HG02610 (cell line): Measurements from ENCODE around the gene TP53INP2.
"Not testable (repeated sequence)": the region's sequence is repeated elsewhere in the genome, so short reads cannot be mapped to it uniquely, and the experiment has no call there.

ENCODE experiments used
- ATAC-seq: cut with Tn5 transposase; IDR thresholded peaks from one replicate; pipeline ENCODE4 v1.9.1; 2021; ENCODE audit warnings: mild to moderate bottlenecking, moderate library complexity; ENCODE audit not compliant: unreplicated experiment

The TP53INP2 gene

DNA sequence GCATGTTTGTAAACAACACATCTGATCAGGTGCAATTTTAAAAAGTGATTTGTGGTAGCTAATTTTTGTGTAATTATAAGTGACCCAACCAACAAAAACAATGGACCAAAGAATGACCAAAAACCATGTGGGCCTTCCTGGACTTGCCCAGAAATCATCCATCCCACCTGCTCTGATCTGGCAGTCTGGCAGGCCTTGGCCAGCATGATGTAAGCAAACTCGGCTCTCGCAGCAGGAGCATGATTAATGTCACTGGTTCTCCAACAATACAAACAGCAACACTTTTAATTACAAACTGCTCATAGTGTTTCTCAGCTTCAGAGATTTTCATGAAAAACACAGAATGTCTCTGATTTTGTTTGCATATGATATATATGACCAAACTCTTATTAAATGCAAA, 16.1 kb downstream of the TP53INP2 start:
- ATAC-seq: no peak

DNA sequence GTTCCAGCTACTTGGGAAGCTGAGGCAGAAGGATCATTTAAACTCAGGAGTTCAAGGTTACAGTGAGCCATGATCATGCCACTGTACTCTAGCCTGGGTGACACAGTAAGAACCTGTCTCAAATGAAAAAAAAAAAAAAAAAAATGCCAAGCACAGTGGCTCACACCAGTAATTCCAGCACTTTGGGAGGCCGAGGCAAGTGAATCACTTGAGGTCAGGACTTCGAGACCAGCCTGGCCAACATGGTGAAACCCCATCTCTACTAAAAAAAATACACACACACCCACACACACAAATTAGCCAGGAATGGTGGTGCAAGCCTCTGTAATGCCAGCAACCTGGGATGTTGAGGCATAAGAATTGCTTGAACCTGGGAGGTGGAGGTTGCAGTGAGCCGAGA, 18.4 kb downstream of the TP53INP2 start:
- not testable (repeated sequence) for ATAC-seq

DNA sequence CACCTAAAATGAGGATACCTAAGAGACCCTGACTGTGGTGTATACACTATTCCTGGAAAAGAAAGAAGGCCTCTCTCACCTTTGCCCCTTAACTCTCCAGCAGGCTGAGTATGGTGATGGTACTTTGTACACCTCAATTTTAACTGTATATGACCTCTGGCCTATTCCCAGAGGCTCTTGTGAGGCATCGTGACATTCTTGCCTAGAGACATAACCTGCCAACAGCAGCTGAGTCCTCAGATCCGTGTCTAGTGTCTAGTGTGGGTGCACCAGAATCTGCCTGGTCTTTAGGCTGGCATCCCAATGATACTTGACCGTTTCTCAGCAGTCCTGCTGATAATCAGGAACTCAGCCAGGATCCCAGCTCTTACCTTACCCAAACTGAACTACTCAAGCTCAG, 20.0 kb downstream of the TP53INP2 start:
- ATAC-seq: no peak

DNA sequence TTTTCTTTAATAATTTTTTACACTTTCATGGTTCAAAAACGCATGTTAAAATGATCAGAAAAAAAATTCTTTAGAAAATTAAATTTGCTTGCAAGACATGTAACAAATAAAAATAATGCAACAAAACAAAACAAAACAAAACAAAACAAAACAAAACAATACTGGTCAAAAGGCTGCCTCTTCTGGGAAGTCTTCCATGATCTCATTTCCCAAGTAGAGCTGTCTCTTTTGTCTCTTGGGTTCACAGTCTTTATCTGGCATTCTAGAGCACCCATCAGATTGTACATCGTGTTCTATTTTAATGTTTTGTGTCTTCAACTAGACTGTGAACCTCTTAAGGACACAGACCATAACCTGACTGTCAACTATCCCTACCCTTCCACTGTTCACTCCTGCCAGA, 25.3 kb downstream of the TP53INP2 start:
- no peak for ATAC-seq

DNA sequence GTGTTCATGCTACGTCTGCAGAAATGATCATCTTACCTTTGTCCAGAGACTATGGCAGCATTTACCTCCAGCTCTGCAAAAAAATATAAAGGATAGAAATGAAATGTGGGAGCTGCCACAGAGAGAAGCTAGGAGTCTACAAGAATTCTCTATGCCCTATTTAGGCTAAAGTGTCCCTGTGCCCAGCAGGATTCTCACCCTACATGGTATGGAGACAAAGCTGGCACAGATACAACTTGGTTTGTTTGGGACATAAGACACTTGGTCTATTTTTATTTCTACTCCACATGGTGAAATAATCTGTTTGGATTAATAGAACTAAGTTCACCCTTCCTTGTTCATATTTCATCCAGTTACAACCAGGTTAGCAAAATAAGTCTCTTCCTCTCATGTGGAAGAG, 28.4 kb downstream of the TP53INP2 start:
- no peak for ATAC-seq

DNA sequence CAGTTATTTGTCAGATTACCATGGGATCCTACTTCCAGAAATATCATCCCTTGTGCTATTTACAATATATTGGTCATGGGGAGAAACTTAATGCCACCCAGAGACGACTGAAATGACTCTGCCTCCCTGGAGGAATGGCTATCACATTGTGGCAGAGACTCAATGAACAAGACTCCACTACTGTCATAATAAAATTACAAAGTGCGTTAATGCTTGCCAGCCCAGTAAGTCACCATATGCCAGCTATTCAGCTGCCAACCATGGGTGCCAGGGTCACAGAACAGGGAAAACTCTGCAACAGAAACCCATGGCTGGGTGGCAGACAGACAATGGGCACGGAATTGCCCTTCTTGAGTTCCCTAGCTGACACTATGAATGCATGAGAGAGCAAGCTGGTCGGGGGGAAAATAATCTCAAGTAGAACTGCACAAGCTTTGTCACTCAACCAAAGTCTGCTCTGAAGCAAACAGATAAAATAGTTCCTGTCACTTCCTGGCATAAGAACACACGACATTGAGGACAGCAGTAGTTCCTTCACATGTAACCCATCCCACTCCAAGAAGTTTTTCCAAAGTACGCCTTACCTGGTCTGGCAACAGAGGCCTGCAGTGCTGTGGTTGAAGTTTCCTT, 32.1 kb downstream of the TP53INP2 start:
- ATAC-seq: no peak

DNA sequence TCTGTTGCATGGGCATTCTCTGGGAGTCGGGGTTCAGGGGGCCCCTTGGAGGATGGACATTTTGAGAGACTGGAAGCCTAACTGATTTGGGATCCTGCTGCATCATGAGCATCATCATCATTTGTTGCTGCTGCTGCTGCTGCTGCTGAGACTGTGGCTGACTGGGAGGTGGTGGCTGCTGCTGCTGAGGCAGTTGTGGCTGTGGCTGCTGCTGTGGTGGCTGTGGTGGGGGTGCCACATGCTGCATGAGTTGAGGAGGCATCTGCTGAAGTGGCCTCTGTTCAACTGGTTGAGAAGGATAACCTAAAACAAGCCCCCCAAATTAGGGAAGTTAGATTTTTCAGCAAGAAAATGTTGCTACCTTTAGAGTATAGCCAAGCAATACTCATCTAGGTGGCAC, 38.9 kb downstream of the TP53INP2 start:
- ATAC-seq: no peak

DNA sequence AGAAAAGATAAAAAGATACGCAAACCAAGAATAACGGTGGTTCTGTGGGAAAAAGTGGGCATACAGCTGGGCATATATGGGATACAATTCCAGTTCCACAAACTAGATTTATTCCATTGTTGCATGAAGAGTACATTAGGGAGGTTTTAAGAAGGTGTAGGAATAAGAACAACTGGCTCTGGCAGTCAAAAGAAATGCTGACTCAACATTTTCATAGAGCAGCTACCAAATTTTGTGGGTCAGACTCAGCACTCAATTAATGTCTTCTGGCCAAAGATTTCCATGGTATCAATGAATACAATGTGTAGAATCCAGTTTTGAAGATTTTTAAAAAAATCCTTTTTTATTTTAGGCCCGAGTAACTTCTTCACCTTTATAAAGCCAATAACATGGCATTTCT, 40.2 kb downstream of the TP53INP2 start:
- no peak for ATAC-seq

DNA sequence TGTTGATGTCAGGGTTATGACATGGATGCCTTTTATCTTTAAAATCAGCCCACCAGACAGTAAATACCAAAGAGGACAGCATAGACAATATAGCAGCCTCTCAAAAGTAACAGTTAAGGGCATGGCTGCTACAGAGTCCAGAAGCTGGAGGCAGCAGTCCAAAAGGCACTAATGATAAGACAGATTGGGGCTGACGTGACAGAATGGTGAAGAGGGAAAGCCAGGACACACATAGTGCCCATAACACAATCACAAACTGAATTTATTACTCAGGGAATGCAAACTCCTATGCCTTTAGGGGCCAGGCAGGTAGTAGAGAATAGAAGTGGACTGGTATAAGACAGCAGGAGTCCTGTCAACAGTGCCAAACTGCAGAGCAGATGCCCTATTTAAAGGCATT, 40.7 kb downstream of the TP53INP2 start:
- ATAC-seq: no peak

DNA sequence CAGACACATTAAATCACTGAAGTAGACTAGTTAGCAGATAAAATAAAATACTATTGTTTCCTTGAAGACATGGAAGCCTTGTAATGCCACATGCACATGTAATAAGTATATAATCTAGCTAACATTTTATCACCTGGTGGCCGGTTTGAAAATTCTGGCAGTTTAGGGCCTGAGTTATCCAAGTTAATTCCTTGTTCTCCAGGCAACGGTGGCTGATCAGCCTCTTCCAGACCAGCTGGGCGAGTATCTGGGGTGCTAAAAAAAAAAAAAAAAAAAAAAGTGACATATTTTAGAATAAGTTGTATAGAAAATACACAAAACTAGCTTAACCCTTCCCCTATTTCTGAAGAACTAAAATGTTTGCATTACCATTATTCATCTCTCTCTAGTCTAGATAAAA, 42.5 kb downstream of the TP53INP2 start:
- no peak for ATAC-seq

DNA sequence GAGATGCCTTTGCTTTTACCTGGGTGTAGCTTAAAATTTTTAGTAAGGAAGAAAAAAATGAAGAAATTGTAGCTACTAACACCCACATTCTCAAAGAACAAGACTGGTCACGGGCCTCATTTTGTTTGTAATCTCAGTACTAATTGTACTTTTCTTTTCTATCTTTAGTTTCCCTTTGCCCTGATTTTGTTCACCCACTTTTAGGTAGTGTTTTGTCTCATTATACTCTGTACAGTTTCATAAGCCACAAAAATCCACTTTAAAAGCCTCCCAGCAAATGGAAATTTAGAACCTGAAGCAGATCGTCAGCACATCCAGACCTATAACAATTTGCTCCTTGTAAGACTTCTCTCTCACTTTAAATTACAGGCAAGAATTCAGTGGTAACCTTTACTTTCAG, 43.3 kb downstream of the TP53INP2 start:
- ATAC-seq: no peak

DNA sequence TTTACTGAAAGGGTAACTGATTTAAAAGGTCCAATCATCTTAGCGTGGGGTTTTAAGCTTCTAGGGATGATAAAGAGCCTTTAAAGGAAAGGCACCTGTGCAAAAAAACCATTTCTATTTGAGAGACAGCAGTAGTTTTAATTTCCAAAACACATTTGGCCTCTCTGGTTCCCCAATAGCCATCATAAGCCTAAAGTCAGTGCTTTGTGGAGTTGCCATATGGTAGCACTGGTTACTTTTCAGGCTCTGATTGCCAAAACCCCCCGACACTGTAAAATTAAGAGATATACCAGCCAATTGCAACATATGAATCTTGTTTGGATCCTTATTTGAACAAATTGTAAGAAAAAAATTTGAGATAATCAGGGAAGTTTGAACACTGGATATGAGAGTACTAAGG, 44.6 kb downstream of the TP53INP2 start:
- ATAC-seq: no peak

DNA sequence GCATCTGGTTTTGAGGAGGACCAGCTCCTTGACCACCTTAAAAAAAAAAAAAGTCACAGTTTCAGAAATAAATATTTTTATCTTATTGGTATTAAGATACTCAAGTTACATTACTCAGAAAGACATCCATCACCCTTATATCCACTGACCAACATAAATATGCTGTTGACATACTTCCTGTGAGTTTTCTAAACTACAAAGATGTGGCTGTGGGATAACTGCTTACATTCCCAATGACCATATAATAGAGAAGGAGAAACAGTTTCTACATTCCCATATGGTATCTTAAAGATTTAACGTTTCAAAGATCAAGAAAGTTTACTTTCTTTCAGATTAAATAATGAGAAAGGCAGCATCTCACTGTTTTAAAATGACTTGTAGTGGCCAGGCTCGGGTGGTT, 46.3 kb downstream of the TP53INP2 start:
- ATAC-seq: no peak

DNA sequence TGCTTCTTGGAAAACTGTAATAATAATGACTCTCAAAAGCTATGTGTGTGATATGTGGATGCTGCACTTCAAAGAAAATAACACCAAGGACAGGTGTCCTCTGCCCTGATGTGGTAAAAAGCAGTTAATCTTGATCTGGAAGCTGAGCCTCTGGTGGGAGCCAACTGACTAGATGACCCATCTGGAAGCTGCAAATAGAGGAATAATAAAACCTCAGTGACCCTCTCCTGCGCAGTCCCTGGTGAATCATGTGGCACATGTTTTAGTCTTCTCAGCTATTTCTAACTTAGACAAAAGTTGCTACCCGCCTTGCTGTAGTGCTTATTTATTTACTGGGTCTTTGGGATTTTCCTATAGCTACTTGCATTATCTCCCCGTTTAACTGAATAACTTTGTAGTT, 47.3 kb downstream of the TP53INP2 start:
- no peak for ATAC-seq

DNA sequence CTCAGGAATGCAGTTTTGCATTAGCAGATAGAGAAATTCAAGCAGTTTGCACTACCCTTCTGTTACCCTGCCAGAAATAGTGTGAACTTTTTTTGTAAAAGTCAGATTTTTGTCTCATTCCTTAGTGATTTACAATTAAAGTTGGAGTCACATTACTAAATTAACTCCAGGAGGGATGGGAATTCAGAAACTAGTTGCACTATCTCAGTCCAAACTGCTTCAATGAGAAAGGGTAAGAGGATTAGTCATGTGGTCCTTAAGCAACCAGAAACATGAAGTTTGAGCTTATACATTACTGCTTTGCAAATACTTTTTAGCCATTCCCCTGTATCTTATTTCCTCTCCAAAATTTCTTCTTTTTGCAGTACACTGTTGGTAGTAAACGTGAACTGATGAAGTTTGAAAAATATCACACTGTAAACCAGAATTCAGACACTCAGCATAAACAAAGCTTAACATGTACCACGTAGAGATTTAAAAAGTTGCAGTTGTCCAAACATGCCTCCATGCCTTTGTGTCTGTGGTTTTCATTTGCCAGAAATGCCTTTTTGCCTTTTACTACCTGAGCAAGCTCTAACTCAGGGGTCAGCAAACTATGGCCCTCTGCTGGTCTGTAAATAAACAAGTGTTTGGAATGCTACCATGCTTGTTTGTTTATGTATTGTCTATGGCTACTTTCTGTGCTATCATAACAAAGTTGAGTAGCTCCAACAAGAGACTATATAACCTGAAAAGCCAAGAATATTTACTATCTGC, 49.7 kb downstream of the TP53INP2 start:
- ATAC-seq: no peak

DNA sequence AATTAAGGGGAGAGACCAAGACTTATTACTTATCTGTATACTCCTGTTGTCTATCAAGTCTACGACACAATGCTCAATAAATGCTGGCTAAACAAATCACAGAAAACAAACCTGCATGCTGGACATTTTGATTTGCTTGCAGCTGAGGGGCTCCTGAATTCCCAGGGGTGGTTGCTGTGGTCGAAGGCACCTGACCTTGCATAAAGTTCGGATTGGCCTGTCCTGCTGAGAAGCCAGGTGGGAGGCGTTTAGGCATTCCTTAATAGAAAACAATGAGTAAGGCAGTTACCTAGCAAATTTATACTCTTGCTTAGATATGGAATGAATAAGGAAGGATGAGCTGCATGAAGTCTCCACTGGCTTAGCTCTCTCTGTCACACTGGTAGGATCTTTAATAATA, 50.5 kb downstream of the TP53INP2 start:
- ATAC-seq: no peak

DNA sequence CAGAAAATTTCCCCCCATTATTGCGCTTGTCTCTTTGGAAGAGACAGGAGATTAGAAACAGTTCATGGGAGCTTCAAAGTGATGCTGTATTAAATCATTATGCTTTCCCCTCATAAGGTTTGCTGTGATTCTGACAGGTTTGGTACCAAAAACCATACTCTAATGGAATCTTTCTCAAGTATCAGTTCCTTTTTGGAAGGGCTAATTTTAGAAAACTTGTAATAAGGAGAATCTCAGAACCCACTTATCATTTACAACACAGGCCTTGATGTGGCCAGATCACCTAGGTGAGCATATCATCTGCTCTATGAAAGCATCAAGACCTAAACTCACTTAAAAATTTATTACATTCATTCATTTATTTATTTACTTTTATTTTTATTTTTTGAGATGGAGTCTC, 51.2 kb downstream of the TP53INP2 start:
- ATAC-seq: peak; percentile 65

DNA sequence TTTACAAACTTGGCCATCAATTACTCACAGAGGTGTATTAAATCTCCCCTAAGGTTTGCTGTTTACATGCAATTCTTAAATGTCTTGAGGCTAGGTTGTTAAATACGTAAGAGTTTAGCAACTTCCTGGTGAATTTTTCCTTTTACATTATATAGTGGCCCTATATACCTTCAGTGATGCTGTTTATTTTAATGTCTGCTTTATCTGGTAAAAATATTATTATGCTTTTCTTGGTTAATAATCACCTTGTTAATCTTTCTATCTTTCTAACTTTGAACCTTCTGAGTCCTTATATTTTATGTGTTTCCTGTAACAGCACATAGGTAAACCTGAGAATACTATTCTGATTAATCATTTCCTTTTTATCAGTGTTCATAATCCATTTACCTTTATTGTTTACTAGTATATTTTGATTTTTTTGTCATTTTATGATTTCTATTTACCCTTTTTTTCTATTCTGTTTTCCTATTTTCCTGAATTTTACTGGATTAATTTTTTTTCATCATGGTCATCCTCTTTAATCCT, 57.9 kb downstream of the TP53INP2 start:
- no peak for ATAC-seq
